IPS DF 19.7 (cell line): ENCODE results near the gene EDC4.

Experiments
- DNase-seq: peaks from one replicate; pipeline ENCODE4 v3.0.0-alpha.2; 2013; ENCODE audit warnings: low read depth, low spot score

The EDC4 gene

GRCh38 chr16:67878846-67879245 lies 6.0 kb downstream of the EDC4 start:
- no peak for DNase-seq

DNA sequence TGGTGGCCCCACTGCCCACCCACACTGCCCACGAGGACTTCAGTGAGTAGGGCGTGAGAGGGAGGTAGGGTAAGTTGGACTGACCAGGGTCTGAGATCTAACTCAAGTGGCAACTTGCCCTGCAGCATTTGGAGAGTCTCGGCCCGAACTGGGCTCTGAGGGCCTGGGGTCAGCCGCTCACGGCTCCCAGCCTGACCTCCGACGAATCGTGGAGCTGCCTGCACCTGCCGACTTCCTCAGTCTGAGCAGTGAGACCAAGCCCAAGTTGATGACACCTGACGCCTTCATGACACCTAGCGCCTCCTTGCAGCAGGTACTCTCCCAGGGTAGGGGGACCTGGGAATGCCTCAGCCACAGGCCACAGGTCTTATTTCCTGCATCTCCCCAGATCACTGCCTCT lies 6.6 kb downstream of the EDC4 start:
- DNase-seq, result no peak

GRCh38 chr16:67879936-67880335 lies 7.1 kb downstream of the EDC4 start:
- no peak for DNase-seq

DNA sequence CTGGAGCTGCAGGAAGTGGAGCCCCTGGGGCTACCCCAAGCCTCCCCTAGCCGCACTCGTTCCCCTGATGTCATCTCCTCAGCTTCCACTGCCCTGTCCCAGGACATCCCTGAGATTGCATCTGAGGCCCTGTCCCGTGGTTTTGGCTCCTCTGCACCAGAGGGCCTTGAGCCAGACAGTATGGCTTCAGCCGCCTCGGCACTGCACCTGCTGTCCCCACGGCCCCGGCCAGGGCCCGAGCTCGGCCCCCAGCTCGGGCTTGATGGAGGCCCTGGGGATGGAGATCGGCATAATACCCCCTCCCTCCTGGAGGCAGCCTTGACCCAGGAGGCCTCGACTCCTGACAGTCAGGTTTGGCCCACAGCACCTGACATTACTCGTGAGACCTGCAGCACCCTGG lies 7.7 kb downstream of the EDC4 start:
- no peak for DNase-seq

GRCh38 chr16:67881621-67882161 lies 8.8 kb downstream of the EDC4 start:
- DNase-seq, result no peak

DNA sequence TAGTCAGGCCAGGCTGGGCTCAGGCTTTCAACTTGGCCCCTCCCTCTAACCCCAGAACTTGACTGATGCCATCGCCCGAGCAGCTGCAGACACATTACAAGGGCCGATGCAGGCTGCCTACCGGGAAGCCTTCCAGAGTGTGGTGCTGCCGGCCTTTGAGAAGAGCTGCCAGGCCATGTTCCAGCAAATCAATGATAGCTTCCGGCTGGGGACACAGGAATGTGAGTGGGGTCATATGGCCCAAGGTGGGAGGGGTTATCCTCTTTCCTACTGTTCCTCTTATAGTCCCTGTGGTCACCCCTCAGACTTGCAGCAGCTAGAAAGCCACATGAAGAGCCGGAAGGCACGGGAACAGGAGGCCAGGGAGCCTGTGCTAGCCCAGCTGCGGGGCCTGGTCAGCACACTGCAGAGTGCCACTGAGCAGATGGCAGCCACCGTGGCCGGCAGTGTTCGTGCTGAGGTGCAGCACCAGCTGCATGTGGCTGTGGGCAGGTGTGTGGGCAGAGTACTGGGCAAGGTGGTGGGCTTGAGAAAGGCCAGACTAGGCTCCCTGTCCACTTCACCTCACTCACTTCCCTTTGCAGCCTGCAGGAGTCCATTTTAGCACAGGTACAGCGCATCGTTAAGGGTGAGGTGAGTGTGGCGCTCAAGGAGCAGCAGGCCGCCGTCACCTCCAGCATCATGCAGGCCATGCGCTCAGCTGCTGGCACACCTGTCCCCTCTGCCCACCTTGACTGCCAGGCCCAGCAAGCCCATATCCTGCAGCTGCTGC lies 9.7 kb downstream of the EDC4 start:
- no peak for DNase-seq

DNA sequence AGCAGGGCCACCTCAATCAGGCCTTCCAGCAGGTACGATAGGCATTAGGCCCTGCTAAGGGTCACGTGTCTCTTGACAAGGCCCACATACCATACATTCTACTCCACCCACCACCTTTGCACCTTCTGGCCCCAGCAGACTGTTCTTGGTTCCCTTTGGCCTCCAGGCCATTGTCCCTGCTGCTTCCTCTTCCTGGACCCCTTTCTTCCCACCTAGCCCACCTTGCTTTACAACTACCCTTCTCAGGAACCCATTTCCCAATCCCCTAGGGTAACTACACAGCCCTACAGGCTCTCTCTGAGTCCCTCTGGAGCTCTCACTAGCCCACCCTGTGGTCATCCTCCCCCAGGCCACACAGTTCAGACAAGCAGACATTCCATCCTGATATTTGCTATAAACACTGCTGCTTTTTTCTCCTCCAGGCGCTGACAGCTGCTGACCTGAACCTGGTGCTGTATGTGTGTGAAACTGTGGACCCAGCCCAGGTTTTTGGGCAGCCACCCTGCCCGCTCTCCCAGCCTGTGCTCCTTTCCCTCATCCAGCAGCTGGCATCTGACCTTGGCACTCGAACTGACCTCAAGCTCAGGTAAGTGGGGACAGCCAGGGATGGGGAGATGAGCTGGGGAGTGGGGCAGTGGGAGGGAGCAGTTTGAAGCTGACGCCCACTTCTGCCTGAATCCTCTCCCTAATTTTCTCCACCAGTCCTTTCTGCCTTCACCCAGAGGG lies 10.5 kb downstream of the EDC4 start:
- DNase-seq, result no peak

GRCh38 chr16:67883872-67884261 lies 11.0 kb downstream of the EDC4 start:
- DNase-seq, result no peak

GRCh38 chr16:67884684-67885083 lies 11.8 kb downstream of the EDC4 start, which contains the start of gene NRN1L:
Gene NRN1L (plus strand): TSS chr16:67884885. CDS start chr16:67884904, 19 bp downstream.
- peak; percentile 68 for DNase-seq

- no peak for DNase-seq
Observed at GRCh38 chr16:67885545-67885944, 12.7 kb downstream of the EDC4 start.

DNA sequence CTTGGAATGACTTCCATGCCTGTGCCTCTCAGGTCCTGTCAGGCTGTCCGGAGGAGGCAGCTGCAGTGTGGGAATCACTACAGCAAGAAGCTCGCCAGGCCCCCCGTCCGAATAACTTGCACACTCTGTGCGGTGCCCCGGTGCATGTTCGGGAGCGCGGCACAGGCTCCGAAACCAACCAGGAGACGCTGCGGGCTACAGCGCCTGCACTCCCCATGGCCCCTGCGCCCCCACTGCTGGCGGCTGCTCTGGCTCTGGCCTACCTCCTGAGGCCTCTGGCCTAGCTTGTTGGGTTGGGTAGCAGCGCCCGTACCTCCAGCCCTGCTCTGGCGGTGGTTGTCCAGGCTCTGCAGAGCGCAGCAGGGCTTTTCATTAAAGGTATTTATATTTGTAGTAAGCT lies 13.1 kb downstream of the EDC4 start:
- no peak for DNase-seq

DNA sequence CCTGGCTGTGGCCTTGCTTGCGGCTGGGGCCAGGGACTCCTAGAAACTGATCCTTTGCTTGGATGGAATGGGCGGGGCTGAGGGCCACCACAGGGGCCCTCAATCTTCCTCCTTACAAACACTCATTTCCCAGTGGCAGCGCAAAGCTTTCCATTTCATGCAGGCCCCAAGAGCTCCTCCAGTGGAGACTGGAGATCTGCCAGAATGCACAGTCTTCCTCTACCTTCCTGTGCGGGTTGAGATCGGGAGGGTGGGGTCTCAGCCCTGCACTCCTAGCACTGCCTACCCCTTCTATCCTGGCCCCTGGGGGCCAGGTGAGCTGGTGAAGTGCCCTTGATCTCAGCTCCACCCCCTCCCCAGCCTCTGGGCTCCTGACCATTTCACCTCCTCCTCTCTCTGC lies 13.5 kb downstream of the EDC4 start:
- DNase-seq, result no peak

DNA sequence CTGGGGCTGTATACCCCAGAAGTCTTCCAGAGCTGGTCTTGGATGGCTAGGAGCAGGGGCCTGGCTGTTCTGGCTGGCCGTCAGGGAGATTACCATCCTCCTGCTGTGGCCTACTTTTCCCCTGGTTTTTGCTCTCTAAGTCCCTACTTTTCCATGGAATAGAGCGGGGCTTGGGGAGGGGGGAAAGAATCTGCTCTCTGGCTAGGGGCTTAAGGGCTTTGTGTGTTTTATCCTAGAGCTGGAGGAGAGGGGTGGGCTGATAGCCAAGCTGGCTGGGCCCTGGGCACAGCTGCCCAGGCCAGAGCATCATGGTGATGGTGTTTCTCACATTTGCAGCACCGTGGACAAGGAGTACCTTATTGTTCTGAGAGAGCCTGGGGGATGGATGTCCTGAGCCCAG lies 15.5 kb downstream of the EDC4 start:
- no peak for DNase-seq

DNA sequence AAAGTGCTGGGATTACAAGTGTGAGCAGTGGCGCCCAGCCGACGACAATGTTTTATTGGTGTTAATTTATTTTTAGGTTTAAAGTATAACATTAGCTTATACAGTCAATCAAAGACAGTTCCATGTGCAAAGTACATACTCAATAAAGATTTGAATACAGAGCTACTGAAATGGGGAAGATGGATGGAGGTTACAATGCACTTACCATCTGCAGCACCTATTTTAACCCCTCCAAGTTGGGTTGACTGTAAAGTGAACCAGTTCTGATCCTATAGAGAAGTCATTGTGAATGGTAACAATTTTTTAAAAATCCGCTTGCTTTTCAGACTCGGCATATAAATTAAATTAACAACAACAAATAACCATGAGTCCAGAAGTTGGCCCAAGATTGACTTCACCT lies 19.5 kb downstream of the EDC4 start:
- no peak for DNase-seq

- DNase-seq, result peak; percentile 89
Observed at GRCh38 chr16:67892899-67893742, 20.3 kb downstream of the EDC4 start, which contains the start of gene PSKH1. Gene PSKH1 (plus strand): TSS chr16:67893254. CDS start chr16:67908750, 15,496 bp downstream.

DNA sequence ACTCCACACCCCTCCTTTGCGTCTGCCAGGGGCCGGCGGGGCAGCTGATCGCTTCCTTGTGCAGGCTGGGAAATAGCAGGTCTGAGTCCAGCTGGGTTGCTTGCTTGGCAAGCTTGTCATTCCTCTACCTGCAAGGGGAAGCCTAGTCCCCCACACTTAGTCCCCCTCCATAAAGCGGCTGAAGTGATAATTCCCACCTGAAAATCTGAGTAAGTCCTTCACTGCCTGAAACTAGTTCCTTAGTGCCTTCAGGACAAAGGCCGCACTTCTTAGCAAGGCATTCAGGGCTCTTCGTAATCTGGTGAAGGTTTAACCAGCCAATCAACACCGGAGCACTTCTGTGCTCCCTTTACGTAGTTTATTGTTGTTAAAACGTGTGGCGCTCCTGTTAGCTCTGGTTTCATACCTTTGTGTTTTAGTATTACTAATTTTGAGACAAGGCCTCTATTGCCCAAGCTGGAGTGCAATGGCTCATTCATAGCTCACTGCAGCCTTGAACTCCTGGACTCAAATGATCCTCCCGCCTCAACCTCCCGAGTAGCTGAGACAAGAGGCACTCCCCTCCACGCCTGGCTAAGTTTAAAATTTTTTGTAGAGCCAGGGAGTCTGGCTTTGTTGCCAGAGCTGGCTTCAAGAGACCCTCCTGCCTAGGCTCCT lies 21.0 kb downstream of the EDC4 start:
- no peak for DNase-seq

DNA sequence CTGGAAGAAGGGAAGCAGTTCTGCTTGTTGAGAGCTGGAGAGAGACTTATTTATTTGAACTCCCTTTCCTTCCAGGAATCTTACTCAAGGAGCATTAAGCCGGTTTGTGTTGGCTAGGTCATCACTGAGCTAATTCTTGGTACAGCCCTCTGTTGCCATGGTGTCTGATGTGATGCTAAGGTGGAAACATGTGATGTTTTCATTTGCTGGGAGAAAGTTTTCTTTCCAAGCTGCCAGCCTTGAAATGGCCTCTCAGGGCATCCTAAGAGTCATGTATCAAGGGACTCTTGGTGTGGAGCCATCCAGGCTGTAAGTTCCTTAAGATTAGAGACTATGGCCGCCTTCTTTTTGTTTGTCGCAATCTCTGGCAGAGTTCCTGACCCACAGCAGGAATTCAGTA lies 24.4 kb downstream of the EDC4 start:
- DNase-seq, result no peak

DNA sequence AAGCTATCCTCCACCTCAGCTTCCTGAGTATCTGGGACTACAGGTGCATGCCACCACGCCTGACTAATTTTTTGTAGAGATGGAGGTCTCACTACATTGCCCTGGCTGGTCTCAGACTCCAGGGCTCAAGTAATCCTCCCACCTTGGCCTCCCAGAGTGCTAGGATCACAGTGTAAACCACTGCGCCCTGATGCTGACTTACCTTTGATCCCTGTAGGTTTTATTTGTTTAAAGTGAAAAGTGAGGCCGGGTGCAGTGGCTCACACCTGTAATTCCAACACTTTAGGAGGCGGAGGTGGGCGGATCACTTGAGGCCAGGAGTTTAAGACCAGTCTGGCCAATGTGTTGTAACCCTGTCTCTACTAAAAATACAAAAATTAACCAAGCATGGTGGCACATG lies 28.9 kb downstream of the EDC4 start:
- no peak for DNase-seq

DNA sequence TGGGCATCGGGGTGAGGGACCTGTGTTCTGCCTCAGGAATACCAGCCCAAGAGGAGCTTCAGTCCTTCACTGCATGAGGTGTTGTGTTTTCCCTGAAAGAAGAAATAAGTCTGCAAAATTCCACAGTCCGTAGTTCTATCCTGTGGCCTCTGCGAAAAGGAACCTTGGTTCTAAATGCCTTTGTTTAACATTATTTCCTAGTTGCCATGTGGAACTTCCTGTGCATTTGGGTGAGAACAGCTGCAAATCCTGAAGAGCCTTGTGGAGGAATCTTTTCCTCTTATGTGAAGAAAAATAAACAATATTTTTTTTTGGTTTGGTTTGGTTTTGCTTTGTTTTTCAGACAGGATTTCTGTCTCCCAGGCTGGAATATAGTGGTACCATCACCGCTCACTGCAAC lies 30.0 kb downstream of the EDC4 start:
- DNase-seq, result no peak

- no peak for DNase-seq
Observed at GRCh38 chr16:67907397-67908180, 34.7 kb downstream of the EDC4 start.
